GM21576 (cell line): ENCODE results near the gene DGLUCY.

Experiments used
- ATAC-seq: cut with Tn5 transposase; IDR thresholded peaks from one replicate; pipeline ENCODE4 v1.9.1; 2021; ENCODE audit warnings: mild to moderate bottlenecking, moderate library complexity; ENCODE audit not compliant: unreplicated experiment

The DGLUCY gene

DNA sequence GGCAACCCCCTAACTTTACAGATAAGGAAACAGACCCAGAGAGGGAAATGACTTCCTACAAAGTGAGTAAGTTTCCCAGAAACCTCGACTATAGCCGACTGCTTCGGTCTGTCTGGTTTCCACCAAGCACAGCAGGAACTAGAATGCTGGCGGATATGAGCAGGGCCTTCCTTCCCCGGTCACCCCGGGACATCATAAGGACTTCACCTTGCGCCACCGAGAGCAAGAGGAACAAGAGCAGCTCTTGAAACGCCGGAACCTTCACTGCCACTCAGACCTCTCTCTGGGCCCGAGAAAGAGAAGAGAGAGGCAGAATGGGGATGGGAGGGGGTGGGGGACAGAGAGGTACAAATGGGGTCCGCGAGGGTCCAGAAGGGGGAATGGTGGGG lies 160.0 kb downstream of the DGLUCY start:
- ATAC-seq = no peak

DNA sequence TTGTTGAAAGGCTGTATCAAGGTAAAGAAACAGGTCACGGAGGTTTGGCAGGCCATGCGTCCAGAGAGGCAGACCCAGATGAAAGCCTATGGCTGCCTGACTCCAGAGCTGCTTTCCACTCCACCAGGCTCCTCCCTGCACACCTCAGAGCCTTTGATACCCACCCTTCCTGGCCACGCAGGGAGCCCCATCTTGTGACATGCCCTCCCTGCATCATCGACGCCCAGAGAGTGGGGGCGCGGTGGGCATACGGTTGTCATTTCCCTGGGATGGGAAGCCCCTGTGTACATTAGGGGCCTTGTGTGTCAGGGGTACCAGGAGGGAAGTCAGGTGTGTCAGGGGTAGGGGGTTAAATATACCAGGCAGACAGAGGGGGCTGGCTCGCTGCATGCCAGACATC lies 160.9 kb downstream of the DGLUCY start:
- ATAC-seq = no peak
